Stimulated activated CD4-positive, alpha-beta T cell treated with anti-CD3 and anti-CD28 coated beads, TNF-alpha, amount 100 ng/mL, for 48 hours (primary cell): ENCODE results near the gene RNASEH1.
A peak's percentile ranks its signal among the peaks of the same experiment; 100 is the strongest.
"Not testable (repeated sequence)": the region's sequence is repeated elsewhere in the genome, so short reads cannot be mapped to it uniquely, and the experiment has no call there.

Experiments used
- DNase-seq, 3 donors: peaks; one replicate each; pipeline ENCODE4 v3.0.0-alpha.2; 2020; ENCODE audit warnings: low read depth in 3 of 3

Gene RNASEH1

DNA sequence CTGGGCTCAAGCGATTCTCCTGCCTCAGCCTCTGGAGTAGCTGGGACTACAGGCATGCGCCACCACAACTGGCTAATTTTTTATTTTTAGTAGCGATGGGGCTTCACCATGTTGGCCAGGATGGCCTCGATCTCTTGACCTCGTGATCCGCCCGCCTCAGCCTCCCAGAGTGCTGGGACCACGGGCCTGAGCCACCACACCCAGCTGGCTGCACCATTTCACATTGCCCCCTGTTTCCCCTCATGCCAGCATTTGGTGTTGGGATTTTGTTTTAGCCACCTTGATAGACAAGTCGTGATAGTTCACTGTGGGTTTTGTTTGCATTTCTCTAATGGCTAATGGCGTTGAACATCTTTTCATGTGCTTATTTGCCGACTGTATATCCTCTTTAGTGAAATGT is 31.0 kb upstream of the RNASEH1 start:
- DNase-seq = no peak

DNA sequence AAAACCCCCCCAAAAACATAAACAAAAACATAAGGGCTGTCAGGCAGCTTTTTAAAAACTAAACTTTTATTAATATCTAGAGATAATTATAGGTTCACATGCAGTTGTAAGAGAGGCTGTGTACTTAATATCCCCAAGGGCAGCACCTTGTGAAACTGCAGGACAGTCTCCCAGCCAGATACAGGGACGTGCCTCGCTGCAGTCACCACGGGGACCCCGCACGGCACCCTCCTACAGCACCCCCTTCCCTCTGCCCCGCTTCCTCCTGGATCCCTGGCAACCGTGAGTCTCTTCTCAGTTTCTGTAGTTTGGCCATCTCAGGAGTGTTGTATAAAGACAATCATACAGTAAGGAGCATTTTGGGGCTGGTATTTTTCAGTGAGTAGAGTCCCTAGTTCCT is 30.0 kb upstream of the RNASEH1 start:
- no peak for DNase-seq

DNA sequence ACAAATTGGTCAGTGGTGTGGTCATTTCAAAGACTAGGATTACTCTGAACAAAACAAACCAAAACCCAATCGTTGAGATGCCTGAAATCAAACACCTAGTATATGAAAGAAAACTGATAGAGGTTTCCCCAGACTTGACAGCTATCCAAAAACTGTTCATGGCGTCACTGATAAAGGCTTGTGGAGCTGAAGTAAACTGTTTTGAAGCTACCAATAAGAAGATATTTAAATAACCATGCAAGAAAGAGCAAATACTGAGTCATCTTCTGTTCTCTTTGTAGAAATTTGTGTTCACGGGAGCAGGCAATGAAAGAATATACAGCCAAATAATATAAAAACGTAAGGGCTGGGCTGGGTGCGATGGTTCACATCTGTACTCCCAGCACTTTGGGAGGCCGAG is 29.3 kb upstream of the RNASEH1 start:
- DNase-seq = no peak

DNA sequence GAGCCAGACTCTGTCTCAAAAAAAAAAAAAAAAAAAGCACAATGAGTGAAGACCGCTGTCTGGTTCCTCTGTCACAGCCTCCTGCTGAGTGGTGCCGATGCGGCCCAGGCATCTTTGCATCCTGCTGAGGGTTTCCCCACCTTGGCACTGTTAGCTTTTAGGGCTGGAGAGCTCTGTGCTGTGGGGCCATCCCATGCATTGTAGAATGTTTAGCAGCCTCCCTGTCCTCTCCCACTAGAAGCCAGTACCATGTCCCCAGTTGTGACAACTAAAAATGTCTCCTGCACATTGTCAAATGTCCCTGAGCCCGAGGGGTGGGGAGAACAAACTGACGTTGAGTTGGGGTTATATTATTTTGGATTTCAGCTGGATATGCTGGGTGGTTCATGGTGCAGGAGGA is 28.9 kb upstream of the RNASEH1 start:
- no peak for DNase-seq

DNA sequence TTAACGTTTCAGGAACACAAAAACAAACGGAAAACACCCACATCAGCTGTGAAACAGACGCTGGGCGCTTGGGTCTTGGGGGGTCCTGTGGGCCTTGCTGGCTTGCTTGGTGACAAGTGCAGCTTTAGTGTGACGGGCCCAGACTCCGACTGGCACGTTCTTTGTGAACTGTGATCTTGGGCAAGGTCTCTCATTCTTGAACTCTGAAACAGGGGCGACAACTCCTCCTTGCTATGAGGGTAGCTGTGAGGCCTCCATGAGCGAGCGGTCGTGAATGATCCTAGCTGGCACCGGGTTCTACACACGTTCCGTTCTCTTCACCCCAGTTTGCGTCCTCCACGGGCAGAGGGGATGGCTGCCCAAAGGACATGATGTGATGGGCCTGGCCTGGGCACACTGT is 28.1 kb upstream of the RNASEH1 start:
- DNase-seq = no peak

DNA sequence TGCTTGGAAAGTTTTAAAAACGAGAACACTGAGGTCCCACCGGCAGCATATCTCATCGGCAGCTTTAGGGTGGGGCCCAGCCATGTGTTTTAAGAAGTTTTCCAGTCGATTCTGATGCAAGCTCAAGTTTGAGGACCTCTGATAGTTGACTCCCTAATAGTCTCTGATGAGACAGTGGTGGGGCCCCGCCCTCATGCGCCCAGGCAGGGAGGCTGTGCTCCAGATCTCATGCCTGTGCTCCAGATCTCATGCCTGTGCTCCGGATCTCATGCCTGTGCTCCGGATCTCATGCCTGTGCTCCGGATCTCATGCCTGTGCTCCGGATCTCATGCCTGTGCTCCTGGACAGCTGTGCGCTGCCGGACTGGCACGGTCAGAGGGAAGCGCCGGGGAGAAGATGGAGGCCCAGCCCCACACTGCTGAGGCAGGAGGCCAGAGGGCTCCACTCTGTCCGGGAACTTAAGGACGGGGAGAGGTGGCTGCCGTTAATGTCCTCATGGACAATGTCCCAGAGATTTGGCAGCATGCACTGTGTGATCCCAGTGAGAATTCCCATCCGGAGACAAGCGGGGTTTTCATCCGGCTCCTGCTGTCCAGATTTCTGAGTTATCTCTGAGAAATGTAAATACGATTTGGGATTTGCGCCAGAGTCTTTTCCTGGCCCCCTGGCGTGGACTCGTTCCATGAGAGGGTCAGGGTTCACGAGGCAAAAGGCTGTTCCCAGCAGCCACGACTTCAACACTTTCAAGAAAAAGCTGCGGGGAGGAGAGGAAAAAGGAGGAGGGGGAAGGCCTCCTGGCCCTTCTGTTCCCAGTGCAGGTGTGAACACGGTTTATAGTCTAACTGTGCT is 27.4 kb upstream of the RNASEH1 start:
- no peak for DNase-seq

DNA sequence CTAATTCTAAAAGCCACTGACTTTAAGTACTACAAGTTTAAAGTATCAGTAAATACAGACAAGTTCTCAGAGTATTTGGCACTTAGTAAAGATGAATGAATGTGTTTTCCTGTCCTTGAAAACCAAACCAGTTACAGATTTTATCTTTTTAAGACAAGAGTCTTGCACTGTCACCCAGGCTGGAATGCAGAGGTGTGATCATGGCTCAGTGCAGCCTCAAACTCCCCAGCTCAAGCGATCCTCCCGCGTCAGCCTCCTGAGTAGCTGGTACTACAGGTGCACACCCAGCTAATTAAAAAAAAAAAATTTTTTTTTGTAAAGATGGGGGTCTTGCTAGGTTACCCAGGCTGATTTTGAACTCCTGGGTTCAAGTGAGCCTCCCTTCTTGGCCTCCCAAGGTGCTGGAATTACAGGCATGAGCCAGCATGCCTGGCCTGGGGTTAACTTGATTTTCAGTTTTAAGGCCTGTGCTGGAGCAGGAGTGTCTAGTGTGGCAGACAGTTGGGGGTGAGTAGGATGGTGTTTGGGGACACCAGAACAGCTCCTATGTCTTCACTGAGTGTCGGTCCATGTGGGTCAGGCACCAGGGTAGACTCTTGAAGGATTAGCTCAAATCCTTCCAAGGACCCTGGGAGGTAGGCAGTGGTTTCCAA is 26.6 kb upstream of the RNASEH1 start:
- DNase-seq = no peak

DNA sequence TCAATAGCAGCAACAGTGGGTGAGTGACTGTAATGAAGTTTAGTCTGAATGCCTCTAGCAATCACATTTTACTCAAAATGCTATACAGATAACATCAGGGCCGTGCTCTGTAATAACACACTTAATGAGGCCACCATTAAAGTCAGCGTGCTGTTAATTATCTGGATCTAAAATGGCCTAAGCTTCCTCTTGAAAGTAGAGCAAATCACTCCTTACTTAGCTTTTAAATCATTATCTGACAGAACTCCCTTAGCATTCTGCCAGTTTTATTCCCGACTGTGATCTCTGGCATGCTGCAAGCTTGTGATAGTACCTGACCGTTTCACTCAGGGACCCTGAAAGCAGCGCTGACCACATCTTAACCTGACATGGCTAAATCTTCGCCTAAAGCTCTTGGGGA is 25.9 kb upstream of the RNASEH1 start:
- no peak for DNase-seq

DNA sequence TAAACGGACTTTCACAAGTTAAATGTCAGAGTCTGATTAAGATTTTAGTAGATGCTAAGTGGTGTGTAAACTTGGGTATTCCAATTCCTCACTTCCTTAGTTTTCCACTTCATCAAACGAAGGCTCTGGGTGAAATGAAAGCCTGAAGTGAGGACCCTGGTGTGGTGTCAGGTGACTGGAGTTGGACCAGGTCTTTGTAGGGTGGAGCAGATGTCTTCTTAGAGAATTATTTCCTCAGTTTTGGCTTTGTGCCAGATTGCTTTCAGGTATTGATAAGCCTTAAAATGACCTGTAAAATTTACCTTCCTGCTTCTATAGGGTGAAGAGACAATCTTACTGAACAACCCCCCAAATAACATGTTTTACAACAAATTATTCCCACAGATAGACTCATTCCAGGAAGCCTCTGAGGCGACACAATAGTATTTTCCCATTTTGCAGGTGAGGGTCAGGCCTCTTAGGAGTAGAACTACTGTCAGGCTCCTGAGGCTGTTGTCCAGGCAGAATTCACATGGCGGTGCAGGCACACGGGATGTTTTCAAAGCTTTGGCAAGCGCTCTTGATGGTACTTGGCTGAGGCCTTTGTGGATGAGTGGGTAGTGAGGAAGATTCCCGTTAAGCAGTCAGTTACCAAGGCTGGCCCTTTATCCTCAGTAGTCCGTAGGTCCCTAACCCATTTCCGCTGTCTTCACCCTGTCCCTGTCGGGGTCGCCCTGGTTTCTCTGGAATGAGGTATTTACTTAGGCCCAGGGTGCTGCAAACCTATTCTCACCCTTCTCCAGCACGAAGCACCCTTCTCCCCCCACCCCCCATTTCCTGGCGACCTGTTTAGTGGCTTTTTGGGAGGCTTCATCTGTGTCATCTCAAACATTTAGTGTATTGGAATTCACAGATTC is 23.5 kb upstream of the RNASEH1 start:
- DNase-seq = no peak

DNA sequence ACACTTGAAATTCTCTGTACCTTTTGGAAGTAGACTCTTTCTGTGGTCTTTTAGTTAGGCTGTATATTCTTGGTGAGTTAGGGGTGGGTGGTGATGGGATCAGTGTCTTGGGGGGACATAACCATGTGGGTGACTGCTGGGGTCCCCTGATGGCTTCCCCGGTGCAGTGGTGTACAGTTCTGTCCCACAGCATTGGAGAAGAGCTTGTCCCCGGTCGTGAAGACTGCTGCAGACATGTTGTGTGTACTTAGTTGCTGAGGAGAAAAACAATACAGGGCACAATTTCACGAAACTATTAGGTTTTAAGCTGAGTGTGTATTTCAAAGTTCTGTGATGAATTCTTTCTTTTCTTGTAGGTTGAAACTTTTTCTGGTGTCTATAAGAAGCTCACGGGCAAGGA is 22.3 kb upstream of the RNASEH1 start:
- no peak for DNase-seq

DNA sequence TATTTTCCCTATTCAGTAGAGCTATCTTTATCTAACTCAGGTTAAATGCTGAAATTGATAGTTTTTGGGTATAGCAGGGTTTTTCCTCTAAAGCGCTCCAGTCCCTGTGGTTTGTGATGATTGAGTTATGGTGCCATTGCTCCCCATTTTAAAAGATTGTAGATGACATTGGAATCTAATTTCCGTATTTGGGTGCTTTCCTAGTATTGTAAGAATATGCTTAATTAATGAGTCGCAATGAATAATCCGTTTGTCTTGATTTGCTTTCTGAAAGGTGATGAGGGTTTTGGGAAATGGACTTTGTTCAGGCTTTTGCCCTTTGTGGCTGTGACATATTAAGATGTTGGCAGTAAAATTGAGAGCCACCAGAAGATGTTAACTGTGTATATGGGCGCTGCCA is 20.9 kb upstream of the RNASEH1 start:
- DNase-seq = no peak

DNA sequence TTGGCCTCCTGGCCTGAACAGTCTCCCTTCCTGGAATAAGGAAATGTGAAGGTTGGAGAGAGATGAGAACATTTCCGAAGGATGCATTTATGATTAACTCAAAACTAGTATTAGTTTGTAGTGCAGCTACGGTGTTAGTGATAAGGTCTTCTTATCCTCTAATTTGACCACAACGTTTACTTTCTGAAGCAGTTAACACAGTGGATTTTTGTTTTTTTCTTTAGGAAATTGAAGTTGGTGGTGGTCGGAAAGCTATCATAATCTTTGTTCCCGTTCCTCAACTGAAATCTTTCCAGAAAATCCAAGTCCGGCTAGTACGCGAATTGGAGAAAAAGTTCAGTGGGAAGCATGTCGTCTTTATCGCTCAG is 18.1 kb upstream of the RNASEH1 start:
- not testable (repeated sequence) for DNase-seq

DNA sequence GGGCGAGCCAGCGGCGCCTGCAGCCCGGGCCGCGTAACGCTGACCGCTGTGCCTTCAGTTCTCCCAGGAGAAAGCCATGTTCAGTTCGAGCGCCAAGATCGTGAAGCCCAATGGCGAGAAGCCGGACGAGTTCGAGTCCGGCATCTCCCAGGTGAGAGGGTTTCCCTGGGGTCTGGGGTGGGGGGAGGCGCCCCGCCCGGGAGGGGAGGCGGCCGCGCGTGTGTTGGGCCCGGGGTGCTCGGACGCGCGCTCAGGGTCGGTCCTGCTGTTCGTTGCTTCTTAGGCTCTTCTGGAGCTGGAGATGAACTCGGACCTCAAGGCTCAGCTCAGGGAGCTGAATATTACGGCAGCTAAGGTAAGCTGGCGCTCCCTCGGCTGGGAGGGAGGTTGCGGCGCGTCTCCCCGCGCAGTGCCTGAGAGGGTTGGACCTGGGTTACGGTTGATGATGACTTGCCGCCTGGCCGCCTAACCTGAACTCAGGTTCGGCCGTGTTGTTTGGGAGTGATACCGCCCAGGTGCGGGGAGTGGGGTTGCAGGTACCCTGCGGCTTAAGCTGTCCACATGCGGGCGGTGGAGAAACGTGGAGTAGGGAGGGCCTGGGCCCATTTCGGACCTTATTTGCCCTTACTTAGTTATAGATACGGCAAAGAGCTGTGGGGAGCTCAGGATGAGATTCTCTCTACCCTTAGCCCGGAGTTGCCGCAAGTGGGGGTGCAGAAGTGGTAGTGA is 17.6 kb upstream of the RNASEH1 start:
- DNase-seq = peak in 1 of 3 donors; percentile 12

DNA sequence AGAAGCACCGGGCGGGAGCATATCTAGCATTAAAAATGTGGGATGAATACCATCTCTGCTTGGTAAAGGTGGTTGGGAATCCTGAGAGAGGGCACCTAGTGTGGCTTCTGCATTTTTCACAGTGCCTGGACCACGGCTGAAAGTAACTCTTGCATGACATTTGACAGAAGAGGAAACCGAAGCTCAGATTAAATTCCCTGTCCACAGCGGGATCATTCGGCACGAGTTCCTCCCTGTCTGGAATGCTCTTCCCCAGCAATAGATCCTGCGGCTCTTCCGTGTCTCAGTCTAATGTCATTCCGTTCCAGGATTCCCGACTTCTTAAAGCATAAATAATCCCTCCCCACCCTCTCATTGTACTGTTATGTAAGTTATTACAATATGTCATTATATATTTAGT is 16.0 kb upstream of the RNASEH1 start:
- no peak for DNase-seq

DNA sequence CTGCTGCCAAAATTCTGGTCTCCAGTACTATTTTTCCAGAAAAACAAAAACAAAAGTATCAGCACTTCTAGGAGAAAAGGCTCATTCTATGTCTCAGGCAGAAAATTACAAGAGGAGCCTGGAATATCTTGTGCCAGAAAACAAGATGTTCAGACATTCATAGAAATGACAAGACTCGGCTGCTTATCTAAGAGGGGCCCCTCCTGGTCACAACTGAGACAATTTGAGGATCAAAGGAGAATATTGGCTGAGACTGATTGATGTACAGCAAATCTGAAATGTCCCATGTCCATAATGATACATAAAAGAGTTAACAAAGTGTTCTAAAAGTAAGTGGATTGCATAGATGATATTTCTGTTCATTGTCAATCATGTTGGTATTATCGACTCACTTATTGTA is 14.5 kb upstream of the RNASEH1 start:
- DNase-seq = no peak

DNA sequence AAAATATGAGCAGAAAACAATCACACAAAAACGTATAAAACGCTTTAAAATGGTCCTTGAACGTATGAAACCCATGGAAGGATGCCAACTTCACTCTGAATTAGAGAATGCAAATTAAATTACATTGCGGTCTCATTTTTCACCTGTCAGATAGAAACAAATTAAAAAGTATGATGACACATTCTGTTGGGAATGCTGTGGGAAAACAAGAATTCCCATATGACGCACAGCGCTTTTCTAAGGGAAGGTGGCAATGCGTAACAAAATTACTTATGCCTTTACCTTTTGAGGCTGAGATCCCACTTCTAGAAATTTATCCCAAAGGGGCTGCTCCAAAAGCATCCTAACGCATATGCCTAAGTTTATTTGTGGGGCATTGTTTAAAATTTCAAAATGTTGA is 13.2 kb upstream of the RNASEH1 start:
- no peak for DNase-seq

DNA sequence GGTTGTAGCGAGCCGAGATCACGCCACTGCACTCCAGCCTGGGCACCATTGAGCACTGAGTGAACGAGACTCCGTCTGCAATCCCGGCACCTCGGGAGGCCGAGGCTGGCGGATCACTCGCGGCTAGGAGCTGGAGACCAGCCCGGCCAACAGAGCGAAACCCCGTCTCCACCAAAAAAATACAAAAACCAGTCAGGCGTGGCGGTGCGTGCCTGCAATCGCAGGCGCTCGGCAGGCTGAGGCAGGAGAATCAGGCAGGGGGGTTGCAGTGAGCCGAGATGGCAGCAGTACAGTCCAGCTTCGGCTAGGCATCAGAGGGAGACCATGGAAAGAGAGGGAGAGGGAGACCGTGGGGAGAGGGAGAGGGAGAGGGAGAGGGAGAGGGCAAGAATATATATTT is 11.5 kb upstream of the RNASEH1 start:
- not testable (repeated sequence) for DNase-seq

DNA sequence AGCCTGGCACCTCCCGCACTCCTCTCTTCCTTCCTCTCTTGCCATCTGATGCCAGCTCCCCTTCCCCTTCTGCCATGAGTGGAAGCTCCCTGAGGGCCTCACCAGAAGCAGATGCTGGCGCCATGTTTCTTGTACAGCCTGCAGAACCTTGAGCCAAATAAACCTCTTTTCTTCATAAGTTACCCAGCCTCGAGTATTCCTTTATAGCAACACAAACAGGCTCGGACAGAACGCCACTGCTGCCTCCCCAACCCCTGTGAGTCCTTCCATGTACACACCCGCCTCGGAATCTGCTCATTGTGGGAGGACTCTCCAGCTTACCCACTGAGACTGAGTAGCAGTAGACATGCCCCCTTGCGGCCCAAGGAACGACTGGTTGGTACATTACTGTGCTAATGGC is 8.7 kb upstream of the RNASEH1 start:
- no peak for DNase-seq

DNA sequence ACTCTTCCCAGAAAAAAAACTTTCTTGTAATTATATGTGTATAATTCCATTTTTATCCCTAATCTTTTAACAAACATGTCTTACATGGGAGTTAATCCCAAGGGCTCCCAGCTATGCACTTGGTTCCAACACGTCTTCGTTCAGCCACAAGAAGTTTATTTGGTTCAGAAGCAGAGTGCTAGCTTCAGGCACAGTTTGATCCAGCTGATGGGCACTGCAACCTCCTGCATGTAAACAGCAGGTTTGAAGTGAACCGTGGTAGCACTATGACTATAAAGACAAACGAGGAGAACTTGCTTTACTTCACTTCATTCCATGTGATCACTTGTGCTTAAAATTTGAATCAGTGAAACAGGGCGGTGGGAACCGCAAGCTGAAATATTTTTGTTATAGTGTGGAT is 7.0 kb upstream of the RNASEH1 start:
- DNase-seq = no peak

DNA sequence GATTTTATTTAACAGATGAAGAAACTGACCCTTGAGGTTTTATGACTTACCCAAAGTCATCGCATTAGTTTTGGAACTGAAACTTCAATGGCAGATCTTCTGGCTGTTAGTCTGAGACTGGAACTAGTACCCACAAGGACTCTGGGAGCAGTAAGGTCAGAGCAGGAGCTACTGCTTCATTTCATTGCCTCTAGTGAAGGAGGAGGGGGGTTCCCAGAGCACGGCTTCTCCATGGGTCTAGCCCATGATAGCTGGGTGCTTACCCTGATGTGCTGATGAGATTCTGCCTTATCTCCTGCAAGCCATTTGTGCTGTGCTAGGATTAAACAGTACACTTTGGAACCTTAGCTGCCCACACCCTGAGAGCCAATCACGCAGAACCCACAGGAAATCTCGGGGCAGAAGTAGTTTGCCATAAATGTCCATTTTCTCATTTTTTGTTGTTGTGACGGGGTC is 5.4 kb upstream of the RNASEH1 start:
- DNase-seq = no peak

DNA sequence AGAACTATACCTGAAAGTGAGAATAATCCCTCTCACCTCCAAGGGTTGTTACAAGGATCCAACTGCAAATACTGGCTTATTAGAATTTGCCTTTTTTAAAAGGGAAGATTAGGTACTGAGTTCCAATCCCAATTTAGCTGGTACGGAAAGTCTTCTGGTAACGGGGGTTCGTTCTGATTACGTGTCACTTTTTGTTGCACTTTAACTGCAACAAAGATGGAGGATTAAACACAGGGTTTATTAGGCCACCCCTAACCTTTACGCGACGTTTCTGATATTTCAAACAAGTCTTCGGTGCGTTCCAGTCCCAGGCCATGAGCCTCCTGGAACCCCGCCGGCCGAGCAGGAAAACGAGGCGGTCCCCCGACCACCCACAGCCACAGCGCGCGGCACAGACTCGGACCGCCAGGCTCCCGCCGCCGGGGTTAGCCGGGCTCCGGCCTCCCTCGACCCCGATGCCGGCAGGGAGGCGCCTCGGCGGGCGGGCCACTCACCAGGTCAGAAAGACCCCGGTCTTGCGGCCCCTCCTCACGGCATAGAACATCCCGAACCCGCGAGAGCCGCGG is 411 bp downstream of the RNASEH1 start:
- peak in 1 of 3 donors; percentile 11 for DNase-seq
